ENCODE data around the gene USP53.

DNA sequence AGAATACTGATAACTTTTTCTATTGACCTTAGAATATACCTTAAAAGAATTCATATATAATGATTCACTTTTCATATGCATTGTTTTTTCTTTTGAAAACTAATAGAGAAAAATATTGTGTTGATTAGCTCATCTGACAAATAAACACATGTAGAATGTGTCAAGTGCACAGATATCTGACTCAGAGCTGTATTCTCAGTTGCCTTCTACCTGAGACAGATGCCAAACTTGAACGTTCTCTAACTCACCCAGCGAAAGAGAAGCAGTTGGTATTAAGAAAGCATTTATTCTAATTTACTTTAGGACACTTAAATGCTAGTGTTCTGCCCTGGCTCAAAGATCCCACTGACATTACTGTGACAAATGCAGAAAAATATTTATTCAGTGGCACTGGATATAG lies 28.1 kb downstream of the USP53 start:
- no peak for TF ChIP-seq EZH2 (IDR thresholded peaks at IDR 0.05; ENCODE audit: borderline replicate concordance)
- TF ChIP-seq, protein P1, sequence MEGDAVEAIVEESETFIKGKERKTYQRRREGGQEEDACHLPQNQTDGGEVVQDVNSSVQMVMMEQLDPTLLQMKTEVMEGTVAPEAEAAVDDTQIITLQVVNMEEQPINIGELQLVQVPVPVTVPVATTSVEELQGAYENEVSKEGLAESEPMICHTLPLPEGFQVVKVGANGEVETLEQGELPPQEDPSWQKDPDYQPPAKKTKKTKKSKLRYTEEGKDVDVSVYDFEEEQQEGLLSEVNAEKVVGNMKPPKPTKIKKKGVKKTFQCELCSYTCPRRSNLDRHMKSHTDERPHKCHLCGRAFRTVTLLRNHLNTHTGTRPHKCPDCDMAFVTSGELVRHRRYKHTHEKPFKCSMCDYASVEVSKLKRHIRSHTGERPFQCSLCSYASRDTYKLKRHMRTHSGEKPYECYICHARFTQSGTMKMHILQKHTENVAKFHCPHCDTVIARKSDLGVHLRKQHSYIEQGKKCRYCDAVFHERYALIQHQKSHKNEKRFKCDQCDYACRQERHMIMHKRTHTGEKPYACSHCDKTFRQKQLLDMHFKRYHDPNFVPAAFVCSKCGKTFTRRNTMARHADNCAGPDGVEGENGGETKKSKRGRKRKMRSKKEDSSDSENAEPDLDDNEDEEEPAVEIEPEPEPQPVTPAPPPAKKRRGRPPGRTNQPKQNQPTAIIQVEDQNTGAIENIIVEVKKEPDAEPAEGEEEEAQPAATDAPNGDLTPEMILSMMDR (IDR thresholded peaks at IDR 0.05; ENCODE audit: poor library complexity) = no peak

Data from hepatocyte (in vitro differentiated cells).